ENCODE measurements around the gene NAV3. TPM values are rescaled to one million over a fixed set of nuclear protein-coding genes. Genes with fewer than 3 reads are reported as not detected.

The NAV3 gene
- total and polyA plus RNA-seq, 2 donors, result 1.4 to 5.4 TPM

- no peak overlapping the region for H3K27ac ChIP-seq (ENCODE audit: low read depth in 1 of 2, low read length in 1 of 2)
- no peaks in the 10 kb centered on the region for H3K4me1 ChIP-seq (ENCODE audit: control insufficient read depth in 2 of 2, insufficient read depth in 2 of 2, low read length in 2 of 2)
- DNase-seq (ENCODE audit: low read depth in 6 of 9, low spot score in 9 of 9), result no peak
- H3K36me3 ChIP-seq (ENCODE audit: control insufficient read depth in 2 of 2, insufficient read depth in 2 of 2, low read length in 1 of 2), result no peaks in the 10 kb centered on the region
- H3K27me3 ChIP-seq (ENCODE audit: control insufficient read depth in 2 of 2, insufficient read depth in 1 of 2, low read length in 1 of 2), result no peaks in the 10 kb centered on the region
- H3K4me3 ChIP-seq (ENCODE audit: low read length in 2 of 2), result no peak overlapping the region
- no peaks in the 10 kb centered on the region for H3K9me3 ChIP-seq (ENCODE audit: control insufficient read depth in 2 of 2, insufficient read depth in 1 of 2, low read length in 1 of 2)
Measured at GRCh38 chr12:77947330-77947729, 116.6 kb downstream of the NAV3 start.

DNA sequence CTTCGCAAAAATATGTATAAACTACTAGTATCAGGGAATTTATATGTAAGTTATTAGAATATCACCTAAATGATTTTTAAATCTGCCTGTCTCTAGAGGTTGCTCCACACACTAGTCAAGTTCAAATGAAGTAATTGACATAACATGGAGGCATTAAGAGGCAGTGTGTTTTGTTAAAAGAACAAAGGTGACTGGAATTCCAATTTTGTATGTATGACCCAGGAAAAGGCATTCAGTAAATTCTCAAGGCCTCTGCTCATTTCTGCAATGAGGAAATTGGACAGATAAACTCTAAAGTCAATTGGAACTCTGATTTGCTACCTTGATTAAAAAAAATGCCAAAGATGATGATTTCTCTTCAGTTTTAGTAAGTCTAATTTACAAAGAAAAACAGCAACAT is 117.1 kb downstream of the NAV3 start:
- Histone ChIP-seq H3K4me1 (ENCODE audit: control insufficient read depth in 2 of 2, insufficient read depth in 2 of 2, low read length in 2 of 2) (no peaks in the 10 kb centered on the region), H3K27ac (ENCODE audit: low read depth in 1 of 2, low read length in 1 of 2) (no peak overlapping the region), H3K4me3 (ENCODE audit: low read length in 2 of 2) (no peak overlapping the region), H3K27me3 (ENCODE audit: control insufficient read depth in 2 of 2, insufficient read depth in 1 of 2, low read length in 1 of 2) (no peaks in the 10 kb centered on the region), H3K9me3 (ENCODE audit: control insufficient read depth in 2 of 2, insufficient read depth in 1 of 2, low read length in 1 of 2) (no peaks in the 10 kb centered on the region), H3K36me3 (ENCODE audit: control insufficient read depth in 2 of 2, insufficient read depth in 2 of 2, low read length in 1 of 2) (no peaks in the 10 kb centered on the region)
- WGBS, result 93% methylated on average over 1 of the region's 1 CpG
- no peak for DNase-seq (ENCODE audit: low read depth in 6 of 9, low spot score in 9 of 9)

DNA sequence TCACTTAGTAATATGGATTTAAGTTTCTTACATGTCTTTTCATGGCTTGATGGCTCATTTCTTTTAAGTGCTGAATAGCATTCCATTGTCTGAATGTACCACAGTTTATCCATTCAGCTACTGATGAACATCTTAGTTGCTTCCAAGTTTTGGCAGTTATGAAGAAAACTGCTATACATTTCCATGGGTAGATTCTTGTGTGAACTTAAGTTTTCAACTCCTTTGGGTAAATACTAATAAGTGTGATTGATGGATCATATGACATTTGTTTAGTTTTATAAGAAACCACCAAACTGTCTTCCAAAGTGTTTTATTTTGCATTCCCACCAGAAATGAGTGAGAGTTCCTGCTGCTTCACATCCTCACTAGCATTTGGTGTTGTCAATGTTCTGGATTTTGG is 119.2 kb downstream of the NAV3 start:
- Histone ChIP-seq H3K36me3 (ENCODE audit: control insufficient read depth in 2 of 2, insufficient read depth in 2 of 2, low read length in 1 of 2) (no peaks in the 10 kb centered on the region), H3K9me3 (ENCODE audit: control insufficient read depth in 2 of 2, insufficient read depth in 1 of 2, low read length in 1 of 2) (no peaks in the 10 kb centered on the region), H3K27ac (ENCODE audit: low read depth in 1 of 2, low read length in 1 of 2) (no peak overlapping the region), H3K27me3 (ENCODE audit: control insufficient read depth in 2 of 2, insufficient read depth in 1 of 2, low read length in 1 of 2) (no peaks in the 10 kb centered on the region), H3K4me3 (ENCODE audit: low read length in 2 of 2) (no peak overlapping the region), H3K4me1 (ENCODE audit: control insufficient read depth in 2 of 2, insufficient read depth in 2 of 2, low read length in 2 of 2) (no peaks in the 10 kb centered on the region)
- DNase-seq (ENCODE audit: low read depth in 6 of 9, low spot score in 9 of 9), result no peak

GRCh38 chr12:77953528-77954205 is 123.0 kb downstream of the NAV3 start:
- 90% methylated on average over 7 of the region's 7 CpGs for WGBS
- Histone ChIP-seq H3K9me3 (ENCODE audit: control insufficient read depth in 2 of 2, insufficient read depth in 1 of 2, low read length in 1 of 2) (no peaks in the 10 kb centered on the region), H3K27ac (ENCODE audit: low read depth in 1 of 2, low read length in 1 of 2) (no peak overlapping the region), H3K27me3 (ENCODE audit: control insufficient read depth in 2 of 2, insufficient read depth in 1 of 2, low read length in 1 of 2) (no peaks in the 10 kb centered on the region), H3K4me3 (ENCODE audit: low read length in 2 of 2) (no peak overlapping the region), H3K4me1 (ENCODE audit: control insufficient read depth in 2 of 2, insufficient read depth in 2 of 2, low read length in 2 of 2) (no peaks in the 10 kb centered on the region), H3K36me3 (ENCODE audit: control insufficient read depth in 2 of 2, insufficient read depth in 2 of 2, low read length in 1 of 2) (no peaks in the 10 kb centered on the region)
- DNase-seq (ENCODE audit: low read depth in 6 of 9, low spot score in 9 of 9), result no peak

GRCh38 chr12:77954206-77954555 is 123.5 kb downstream of the NAV3 start:
- no peak for DNase-seq (ENCODE audit: low read depth in 6 of 9, low spot score in 9 of 9)
- WGBS, result 94% methylated on average over 1 of the region's 1 CpG
- no peak overlapping the region for H3K27ac ChIP-seq (ENCODE audit: low read depth in 1 of 2, low read length in 1 of 2)

DNA sequence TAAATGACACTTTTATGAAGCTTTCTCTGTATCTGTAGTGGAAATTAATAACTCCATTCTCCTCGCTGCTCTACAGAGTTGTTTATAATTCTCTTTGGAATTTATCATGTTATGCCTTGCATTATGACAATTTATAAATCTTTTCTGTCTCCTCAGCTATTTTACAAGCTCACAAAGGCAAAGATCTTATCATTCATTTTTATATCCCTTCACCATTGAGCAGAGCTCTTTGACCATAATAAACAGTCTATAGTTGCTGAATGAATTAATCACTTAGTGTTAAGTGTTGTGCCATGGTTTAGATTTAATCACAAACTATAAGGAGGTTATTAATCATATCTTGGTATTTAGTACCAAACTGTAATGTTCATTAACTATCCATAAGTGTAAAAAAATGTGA is 126.4 kb downstream of the NAV3 start:
- Histone ChIP-seq H3K27ac (ENCODE audit: low read depth in 1 of 2, low read length in 1 of 2) (no peak overlapping the region), H3K27me3 (ENCODE audit: control insufficient read depth in 2 of 2, insufficient read depth in 1 of 2, low read length in 1 of 2) (no peaks in the 10 kb centered on the region), H3K36me3 (ENCODE audit: control insufficient read depth in 2 of 2, insufficient read depth in 2 of 2, low read length in 1 of 2) (no peaks in the 10 kb centered on the region), H3K4me3 (ENCODE audit: low read length in 2 of 2) (no peak overlapping the region), H3K9me3 (ENCODE audit: control insufficient read depth in 2 of 2, insufficient read depth in 1 of 2, low read length in 1 of 2) (no peaks in the 10 kb centered on the region), H3K4me1 (ENCODE audit: control insufficient read depth in 2 of 2, insufficient read depth in 2 of 2, low read length in 2 of 2) (no peaks in the 10 kb centered on the region)
- 90% methylated on average over 1 of the region's 1 CpG for WGBS
- no peak for DNase-seq (ENCODE audit: low read depth in 6 of 9, low spot score in 9 of 9)

More at GRCh38 chr12:77954206-77954555, 123.5 kb downstream of the NAV3 start:
- Histone ChIP-seq H3K4me3 (ENCODE audit: low read length in 2 of 2) (no peak overlapping the region), H3K9me3 (ENCODE audit: control insufficient read depth in 2 of 2, insufficient read depth in 1 of 2, low read length in 1 of 2) (no peaks in the 10 kb centered on the region), H3K27me3 (ENCODE audit: control insufficient read depth in 2 of 2, insufficient read depth in 1 of 2, low read length in 1 of 2) (no peaks in the 10 kb centered on the region), H3K36me3 (ENCODE audit: control insufficient read depth in 2 of 2, insufficient read depth in 2 of 2, low read length in 1 of 2) (no peaks in the 10 kb centered on the region), H3K4me1 (ENCODE audit: control insufficient read depth in 2 of 2, insufficient read depth in 2 of 2, low read length in 2 of 2) (no peaks in the 10 kb centered on the region)

- DNase-seq (ENCODE audit: low read depth in 6 of 9, low spot score in 9 of 9), result no peak
- Histone ChIP-seq H3K27ac (ENCODE audit: low read depth in 1 of 2, low read length in 1 of 2) (no peak overlapping the region), H3K4me3 (ENCODE audit: low read length in 2 of 2) (no peak overlapping the region), H3K9me3 (ENCODE audit: control insufficient read depth in 2 of 2, insufficient read depth in 1 of 2, low read length in 1 of 2) (no peaks in the 10 kb centered on the region), H3K36me3 (ENCODE audit: control insufficient read depth in 2 of 2, insufficient read depth in 2 of 2, low read length in 1 of 2) (no peaks in the 10 kb centered on the region), H3K4me1 (ENCODE audit: control insufficient read depth in 2 of 2, insufficient read depth in 2 of 2, low read length in 2 of 2) (no peaks in the 10 kb centered on the region), H3K27me3 (ENCODE audit: control insufficient read depth in 2 of 2, insufficient read depth in 1 of 2, low read length in 1 of 2) (no peaks in the 10 kb centered on the region)
- WGBS, result 91% methylated on average over 2 of the region's 2 CpGs
Measured at GRCh38 chr12:77963576-77964178, 133.0 kb downstream of the NAV3 start.

DNA sequence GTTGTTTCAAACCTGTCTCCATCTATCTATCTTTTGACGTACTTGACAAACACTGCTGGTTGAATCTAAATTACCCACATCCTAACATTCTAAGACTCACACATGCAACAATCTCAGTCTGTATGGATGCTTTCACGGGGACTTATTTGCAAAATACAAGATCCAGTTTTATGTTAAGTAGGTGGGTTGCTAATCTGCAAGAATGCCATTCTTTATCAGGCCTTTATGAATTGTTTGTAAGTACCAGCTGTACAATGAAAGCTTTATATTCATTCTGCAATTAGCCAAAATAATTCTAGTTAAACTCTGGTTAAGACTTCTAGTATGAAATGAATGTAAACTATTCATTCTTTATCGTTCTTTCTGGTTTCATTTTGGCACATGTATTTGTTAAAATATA is 135.1 kb downstream of the NAV3 start:
- H3K4me1 ChIP-seq (ENCODE audit: control insufficient read depth in 2 of 2, insufficient read depth in 2 of 2, low read length in 2 of 2), result no peaks in the 10 kb centered on the region
- H3K4me3 ChIP-seq (ENCODE audit: low read length in 2 of 2), result no peak overlapping the region
- H3K27me3 ChIP-seq (ENCODE audit: control insufficient read depth in 2 of 2, insufficient read depth in 1 of 2, low read length in 1 of 2), result no peaks in the 10 kb centered on the region
- no peak overlapping the region for H3K27ac ChIP-seq (ENCODE audit: low read depth in 1 of 2, low read length in 1 of 2)
- DNase-seq (ENCODE audit: low read depth in 6 of 9, low spot score in 9 of 9), result no peak
- H3K36me3 ChIP-seq (ENCODE audit: control insufficient read depth in 2 of 2, insufficient read depth in 2 of 2, low read length in 1 of 2), result no peaks in the 10 kb centered on the region
- 60% methylated on average over 3 of the region's 3 CpGs for WGBS
- no peaks in the 10 kb centered on the region for H3K9me3 ChIP-seq (ENCODE audit: control insufficient read depth in 2 of 2, insufficient read depth in 1 of 2, low read length in 1 of 2)

DNA sequence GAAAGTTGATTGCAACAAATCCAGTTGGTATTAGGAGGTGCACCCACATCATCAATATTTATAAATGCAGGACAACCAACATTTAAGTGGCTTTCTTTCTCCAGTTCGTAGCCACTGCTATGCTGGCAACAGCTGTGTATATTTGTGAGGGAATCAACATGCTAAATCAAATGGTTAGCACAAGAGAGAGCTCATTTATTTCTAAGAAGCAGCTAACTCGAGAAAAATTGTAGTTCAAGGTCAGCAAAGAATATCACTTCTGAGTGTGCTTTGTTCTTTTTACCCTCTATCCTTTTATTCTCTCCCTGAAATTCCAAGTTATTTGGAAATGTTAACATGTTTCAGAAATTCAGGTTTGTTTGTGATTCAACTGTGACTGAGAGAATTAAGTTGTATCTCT is 137.3 kb downstream of the NAV3 start:
- H3K9me3 ChIP-seq (ENCODE audit: control insufficient read depth in 2 of 2, insufficient read depth in 1 of 2, low read length in 1 of 2), result no peaks in the 10 kb centered on the region
- 73% methylated on average over 2 of the region's 2 CpGs for WGBS
- no peak overlapping the region for H3K4me3 ChIP-seq (ENCODE audit: low read length in 2 of 2)
- H3K4me1 ChIP-seq (ENCODE audit: control insufficient read depth in 2 of 2, insufficient read depth in 2 of 2, low read length in 2 of 2), result no peaks in the 10 kb centered on the region
- no peaks in the 10 kb centered on the region for H3K36me3 ChIP-seq (ENCODE audit: control insufficient read depth in 2 of 2, insufficient read depth in 2 of 2, low read length in 1 of 2)
- DNase-seq (ENCODE audit: low read depth in 6 of 9, low spot score in 9 of 9), result no peak
- no peaks in the 10 kb centered on the region for H3K27me3 ChIP-seq (ENCODE audit: control insufficient read depth in 2 of 2, insufficient read depth in 1 of 2, low read length in 1 of 2)
- no peak overlapping the region for H3K27ac ChIP-seq (ENCODE audit: low read depth in 1 of 2, low read length in 1 of 2)

Data from thymus (tissue), 11 donors.